Esophagus squamous epithelium (tissue), 4 donors: ENCODE measurements around the gene DUS1L.

Experiments used
- POLR2A ChIP-seq, 4 donors: fragments of 450-650 bp; IDR thresholded peaks; one replicate each; pipeline ENCODE4 v1.6.1; 2017; ENCODE audit warnings: antibody characterized with exemption in 4 of 4, mild to moderate bottlenecking in 4 of 4, moderate library complexity in 3 of 4
- TF ChIP-seq, protein P1 (sequence below), 6 experiments: fragments of 450-650 bp in 4 of 6; fragments of 200-600 bp in 2 of 6; sonication (generic) in 2 of 6; IDR thresholded peaks; one replicate each; pipeline ENCODE4 v1.5.1; 2016 to 2019; ENCODE audit warnings: antibody characterized with exemption in 6 of 6, mild to moderate bottlenecking in 4 of 6, moderate library complexity in 4 of 6

DNA sequence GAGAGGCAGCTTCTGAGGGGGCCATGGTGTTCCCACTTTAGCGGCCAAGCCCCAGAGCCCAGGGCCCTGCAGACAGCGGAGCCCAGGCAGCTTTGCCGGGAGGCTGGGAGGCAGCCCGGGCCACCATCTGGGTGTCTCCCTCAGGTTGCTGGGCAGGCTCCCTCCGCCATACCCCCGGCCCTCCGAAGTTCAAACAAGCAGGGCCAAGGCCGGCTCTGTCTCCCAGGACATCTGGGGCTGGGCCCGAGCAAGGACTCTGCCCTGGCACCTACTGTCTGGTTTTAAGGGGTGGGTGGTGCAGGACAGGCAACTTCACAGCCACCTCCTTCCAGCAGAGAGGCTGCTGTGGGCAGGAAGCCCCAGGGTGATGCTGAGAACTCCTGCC lies 2.6 kb downstream of the DUS1L start:
- TF ChIP-seq, protein P1, sequence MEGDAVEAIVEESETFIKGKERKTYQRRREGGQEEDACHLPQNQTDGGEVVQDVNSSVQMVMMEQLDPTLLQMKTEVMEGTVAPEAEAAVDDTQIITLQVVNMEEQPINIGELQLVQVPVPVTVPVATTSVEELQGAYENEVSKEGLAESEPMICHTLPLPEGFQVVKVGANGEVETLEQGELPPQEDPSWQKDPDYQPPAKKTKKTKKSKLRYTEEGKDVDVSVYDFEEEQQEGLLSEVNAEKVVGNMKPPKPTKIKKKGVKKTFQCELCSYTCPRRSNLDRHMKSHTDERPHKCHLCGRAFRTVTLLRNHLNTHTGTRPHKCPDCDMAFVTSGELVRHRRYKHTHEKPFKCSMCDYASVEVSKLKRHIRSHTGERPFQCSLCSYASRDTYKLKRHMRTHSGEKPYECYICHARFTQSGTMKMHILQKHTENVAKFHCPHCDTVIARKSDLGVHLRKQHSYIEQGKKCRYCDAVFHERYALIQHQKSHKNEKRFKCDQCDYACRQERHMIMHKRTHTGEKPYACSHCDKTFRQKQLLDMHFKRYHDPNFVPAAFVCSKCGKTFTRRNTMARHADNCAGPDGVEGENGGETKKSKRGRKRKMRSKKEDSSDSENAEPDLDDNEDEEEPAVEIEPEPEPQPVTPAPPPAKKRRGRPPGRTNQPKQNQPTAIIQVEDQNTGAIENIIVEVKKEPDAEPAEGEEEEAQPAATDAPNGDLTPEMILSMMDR (IDR thresholded peaks at IDR 0.05): no peak
- no peak for TF ChIP-seq POLR2A (IDR thresholded peaks at IDR 0.05)
